Suppressor macrophage treated with lipopolysaccharide for 4 hours (primary cell): ENCODE results near the gene JSRP1.
A peak's percentile ranks its signal among the peaks of the same experiment; 100 is the strongest.

ENCODE experiments used
- DNase-seq: peaks from one replicate; pipeline ENCODE4 v3.0.0-alpha.2; 2020

Gene JSRP1

GRCh38 chr19:2231621-2232221, 24.5 kb downstream of the JSRP1 start:
- DNase-seq: peak; percentile 13

GRCh38 chr19:2230807-2231533, 25.2 kb downstream of the JSRP1 start:
- DNase-seq: no peak

- no peak for DNase-seq
These were observed 26.1 kb downstream of the JSRP1 start for GRCh38 chr19:2230033-2230531.

GRCh38 chr19:2229103-2230032, 26.8 kb downstream of the JSRP1 start:
- DNase-seq: no peak

- DNase-seq: no peak
These were observed 27.8 kb downstream of the JSRP1 start for GRCh38 chr19:2228157-2229030.

GRCh38 chr19:2227415-2228156, 28.6 kb downstream of the JSRP1 start:
- peak; percentile 52 for DNase-seq

- no peak for DNase-seq
These were observed 29.3 kb downstream of the JSRP1 start for GRCh38 chr19:2226840-2227360.

- no peak for DNase-seq
These were observed 30.0 kb downstream of the JSRP1 start for GRCh38 chr19:2226051-2226839.

- no peak for DNase-seq
These were observed 30.7 kb downstream of the JSRP1 start for GRCh38 chr19:2225415-2226050.

GRCh38 chr19:2224754-2225349, 31.4 kb downstream of the JSRP1 start:
- no peak for DNase-seq

- DNase-seq: no peak
These were observed 32.3 kb downstream of the JSRP1 start for GRCh38 chr19:2223959-2224358.

- no peak for DNase-seq
These were observed 32.8 kb downstream of the JSRP1 start for GRCh38 chr19:2223391-2223790.

- peak; percentile 9 for DNase-seq
These were observed 34.3 kb downstream of the JSRP1 start for GRCh38 chr19:2221918-2222317.

- DNase-seq: no peak
These were observed 34.9 kb downstream of the JSRP1 start for GRCh38 chr19:2221250-2221831.

GRCh38 chr19:2219726-2220125, 36.5 kb downstream of the JSRP1 start:
- DNase-seq: no peak

- no peak for DNase-seq
These were observed 38.6 kb downstream of the JSRP1 start for GRCh38 chr19:2217591-2217990.

- DNase-seq: no peak
These were observed 39.6 kb downstream of the JSRP1 start for GRCh38 chr19:2216361-2217225.

- DNase-seq: no peak
These were observed 40.9 kb downstream of the JSRP1 start for GRCh38 chr19:2215281-2215751.
